GM19351 (cell line): Measurements from ENCODE around the gene OGFOD3.

ENCODE experiments used
- ATAC-seq: cut with Tn5 transposase; IDR thresholded peaks from one replicate; pipeline ENCODE4 v1.9.1; 2021; ENCODE audit warnings: mild to moderate bottlenecking, moderate library complexity; ENCODE audit not compliant: unreplicated experiment

OGFOD3 gene

GRCh38 chr17:82410014-82410716 lies 8.2 kb downstream of the OGFOD3 start:
- ATAC-seq: no peak

GRCh38 chr17:82408938-82409318 lies 9.5 kb downstream of the OGFOD3 start:
- no peak for ATAC-seq

- ATAC-seq: no peak
Observed at GRCh38 chr17:82408288-82408937, 10.0 kb downstream of the OGFOD3 start.

- no peak for ATAC-seq
Observed at GRCh38 chr17:82407255-82407654, 11.1 kb downstream of the OGFOD3 start.

GRCh38 chr17:82406131-82406671 lies 12.2 kb downstream of the OGFOD3 start:
- ATAC-seq: no peak

- no peak for ATAC-seq
Observed at GRCh38 chr17:82405051-82405450, 13.3 kb downstream of the OGFOD3 start.

- ATAC-seq: no peak
Observed at GRCh38 chr17:82403662-82404660, 14.4 kb downstream of the OGFOD3 start.

GRCh38 chr17:82402865-82403264 lies 15.5 kb downstream of the OGFOD3 start:
- ATAC-seq: no peak

- ATAC-seq: no peak
Observed at GRCh38 chr17:82400830-82401229, 17.6 kb downstream of the OGFOD3 start.

GRCh38 chr17:82400206-82400605 lies 18.2 kb downstream of the OGFOD3 start:
- no peak for ATAC-seq

GRCh38 chr17:82399601-82400101 lies 18.7 kb downstream of the OGFOD3 start:
- no peak for ATAC-seq

- no peak for ATAC-seq
Observed at GRCh38 chr17:82399041-82399441, 19.3 kb downstream of the OGFOD3 start.

GRCh38 chr17:82397449-82398335 lies 20.7 kb downstream of the OGFOD3 start:
- ATAC-seq: no peak

GRCh38 chr17:82396601-82397435 lies 21.6 kb downstream of the OGFOD3 start:
- no peak for ATAC-seq

GRCh38 chr17:82394278-82394677 lies 24.1 kb downstream of the OGFOD3 start:
- ATAC-seq: no peak

- no peak for ATAC-seq
Observed at GRCh38 chr17:82392941-82393340, 25.4 kb downstream of the OGFOD3 start.

GRCh38 chr17:82392209-82392920 lies 26.0 kb downstream of the OGFOD3 start:
- no peak for ATAC-seq

GRCh38 chr17:82391496-82392066 lies 26.8 kb downstream of the OGFOD3 start:
- no peak for ATAC-seq
